Mammary epithelial cell (primary cell): ENCODE data around the gene TENM3.

Source experiments
- EZH2 ChIP-seq: IDR thresholded peaks from 2 replicates; pipeline ENCODE4 v1.6.1; 2012; ENCODE audit warnings: low read length, inconsistent platforms, borderline replicate concordance
- TF ChIP-seq, protein P1 (sequence below), 2 donors: IDR thresholded peaks in 1 of 2; conservative IDR thresholded peaks in 1 of 2; 2 replicates each; pipeline ENCODE4 v1.5.1; 2011 to 2012; ENCODE audit warnings: inconsistent platforms in 2 of 2, low read length in 2 of 2, mild to moderate bottlenecking in 2 of 2, control low read depth in 1 of 2, low read depth in 1 of 2; ENCODE audit not compliant: insufficient read depth in 1 of 2; ENCODE audit errors: extremely low read depth in 1 of 2

DNA sequence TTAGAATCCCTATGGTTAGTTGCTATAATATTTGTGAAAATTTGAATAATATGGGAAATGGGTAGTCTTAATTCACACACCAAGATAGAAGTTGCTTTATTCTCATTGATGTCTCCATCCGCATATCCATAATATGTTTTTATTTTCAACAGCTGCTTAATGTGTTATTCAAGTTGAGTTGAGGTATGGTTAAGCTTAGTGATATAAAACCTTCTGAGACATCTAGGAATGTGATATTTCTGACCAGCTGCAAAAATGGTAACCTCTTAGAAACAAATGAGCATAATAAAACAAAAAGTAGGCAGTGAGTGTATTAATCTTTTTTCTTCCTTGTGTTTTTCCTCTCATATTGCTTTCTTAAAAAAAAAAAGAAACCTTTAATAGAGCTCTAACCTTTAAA, 172.9 kb downstream of the TENM3 start:
- TF ChIP-seq, protein P1, sequence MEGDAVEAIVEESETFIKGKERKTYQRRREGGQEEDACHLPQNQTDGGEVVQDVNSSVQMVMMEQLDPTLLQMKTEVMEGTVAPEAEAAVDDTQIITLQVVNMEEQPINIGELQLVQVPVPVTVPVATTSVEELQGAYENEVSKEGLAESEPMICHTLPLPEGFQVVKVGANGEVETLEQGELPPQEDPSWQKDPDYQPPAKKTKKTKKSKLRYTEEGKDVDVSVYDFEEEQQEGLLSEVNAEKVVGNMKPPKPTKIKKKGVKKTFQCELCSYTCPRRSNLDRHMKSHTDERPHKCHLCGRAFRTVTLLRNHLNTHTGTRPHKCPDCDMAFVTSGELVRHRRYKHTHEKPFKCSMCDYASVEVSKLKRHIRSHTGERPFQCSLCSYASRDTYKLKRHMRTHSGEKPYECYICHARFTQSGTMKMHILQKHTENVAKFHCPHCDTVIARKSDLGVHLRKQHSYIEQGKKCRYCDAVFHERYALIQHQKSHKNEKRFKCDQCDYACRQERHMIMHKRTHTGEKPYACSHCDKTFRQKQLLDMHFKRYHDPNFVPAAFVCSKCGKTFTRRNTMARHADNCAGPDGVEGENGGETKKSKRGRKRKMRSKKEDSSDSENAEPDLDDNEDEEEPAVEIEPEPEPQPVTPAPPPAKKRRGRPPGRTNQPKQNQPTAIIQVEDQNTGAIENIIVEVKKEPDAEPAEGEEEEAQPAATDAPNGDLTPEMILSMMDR (conservative IDR thresholded peaks at IDR 0.05 in 1 of 2, IDR thresholded peaks at IDR 0.05 in 1 of 2; ENCODE audit: extremely low read depth in 1 of 2, insufficient read depth in 1 of 2, low read depth in 1 of 2, low read length in 2 of 2): no peak
- no peak for TF ChIP-seq EZH2
